GM19025 (cell line): Measurements from ENCODE around the gene CEP112.
"Not testable (repeated sequence)": the region's sequence is repeated elsewhere in the genome, so short reads cannot be mapped to it uniquely, and the experiment has no call there.

Source experiments
- ATAC-seq: cut with Tn5 transposase; IDR thresholded peaks from one replicate; pipeline ENCODE4 v1.9.1; 2021; ENCODE audit warnings: mild to moderate bottlenecking, low read depth, moderate library complexity; ENCODE audit not compliant: unreplicated experiment

The CEP112 gene

DNA sequence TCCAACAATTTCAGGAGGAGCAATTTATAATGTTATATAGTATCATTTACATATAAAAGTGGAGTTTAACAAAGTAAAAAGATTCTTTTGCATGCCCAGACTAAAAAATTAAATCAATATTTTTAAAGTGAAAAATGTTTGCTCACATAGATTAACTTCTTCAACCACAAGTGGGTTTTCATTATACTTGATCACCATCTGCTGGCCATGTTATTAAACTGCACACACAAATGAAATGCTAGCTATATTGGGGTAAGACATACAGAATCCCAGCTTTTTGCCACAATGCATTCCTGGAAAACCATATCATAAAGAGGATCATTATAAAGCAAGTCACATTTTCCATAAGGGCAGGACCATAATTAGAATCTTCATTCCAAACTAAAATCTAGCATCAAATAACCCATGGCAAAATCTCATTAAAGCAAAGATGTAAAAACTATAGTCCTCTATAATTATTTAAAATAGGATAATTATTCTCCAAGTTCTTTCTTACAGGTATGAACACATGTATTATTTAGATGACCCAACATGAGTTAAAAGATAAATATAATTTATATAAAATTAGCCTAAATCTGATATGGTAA, 26.3 kb downstream of the CEP112 start:
- no peak for ATAC-seq

DNA sequence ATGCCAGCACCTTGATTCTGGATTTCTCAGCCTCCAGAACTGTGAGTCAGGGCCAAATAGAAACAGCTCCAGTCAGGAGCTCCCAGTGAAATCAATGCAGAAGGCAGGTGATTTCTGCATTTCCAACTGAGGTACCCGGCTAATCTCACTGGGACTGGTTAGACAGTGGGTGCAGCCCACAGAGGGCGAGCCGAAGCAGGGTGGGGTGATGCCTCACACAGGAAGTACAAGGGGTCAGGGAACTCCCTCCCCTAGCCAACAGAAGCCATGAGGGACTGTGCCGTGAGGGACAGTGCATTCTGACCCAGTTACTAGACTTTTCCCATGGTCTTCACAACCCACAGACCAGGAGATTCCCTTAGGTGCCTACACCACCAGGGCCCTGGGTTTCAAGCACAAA, 36.9 kb downstream of the CEP112 start:
- not testable (repeated sequence) for ATAC-seq

DNA sequence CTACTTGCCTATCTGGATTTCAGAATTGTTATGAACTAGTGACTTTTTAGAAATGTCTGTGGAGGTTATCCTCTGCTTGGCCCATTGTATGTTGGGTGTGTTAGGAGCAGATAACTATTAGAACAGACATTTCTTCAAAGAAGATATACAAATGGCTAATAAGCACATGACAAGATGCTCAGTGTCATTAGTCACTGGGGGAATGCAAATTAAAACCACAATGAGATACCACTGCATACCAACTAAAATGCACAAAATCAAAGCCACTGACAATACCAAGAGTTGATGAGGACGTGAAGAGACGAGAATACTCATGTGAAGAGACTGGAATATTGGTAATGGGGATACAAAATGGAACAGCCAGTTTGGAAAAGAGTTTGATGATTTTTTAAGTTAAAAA, 39.2 kb downstream of the CEP112 start:
- no peak for ATAC-seq

DNA sequence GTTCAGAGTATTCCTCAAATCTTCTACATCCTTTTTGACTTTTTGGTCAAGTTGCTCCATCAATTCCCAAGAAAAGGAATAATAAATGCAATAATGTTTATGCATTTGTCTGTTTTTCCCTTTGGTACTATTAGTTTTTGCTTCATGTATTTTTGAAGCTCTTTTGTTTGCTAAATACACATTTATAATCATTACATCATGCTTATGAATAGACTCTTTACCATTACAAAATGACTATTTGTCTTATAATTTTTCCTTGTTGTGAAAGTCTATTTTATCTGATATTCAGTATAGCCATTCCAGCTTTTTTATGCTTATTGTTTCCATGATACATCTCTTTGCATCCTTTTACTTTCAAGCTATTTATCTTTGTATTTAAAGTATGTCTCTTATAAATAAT, 41.2 kb downstream of the CEP112 start:
- ATAC-seq: no peak

DNA sequence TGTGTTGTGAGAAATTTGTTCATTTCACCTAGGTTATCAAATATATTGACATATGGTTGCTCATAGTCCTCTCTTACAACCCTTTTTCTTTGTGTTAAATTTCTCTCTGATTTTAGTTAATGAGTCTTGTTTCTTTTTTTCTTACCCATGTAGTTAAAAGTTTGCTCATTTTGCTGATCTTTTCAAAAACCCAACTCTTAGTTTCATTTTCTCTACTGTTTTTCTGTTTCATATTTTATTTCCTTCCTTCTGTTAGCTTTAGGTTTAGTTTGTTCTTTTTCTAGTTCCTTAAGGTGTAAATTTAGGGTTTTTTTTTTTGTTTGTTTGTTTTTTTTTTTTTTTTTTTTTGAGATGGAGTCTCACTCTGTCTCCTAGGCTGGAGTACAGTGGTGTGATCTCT, 42.4 kb downstream of the CEP112 start:
- no peak for ATAC-seq

DNA sequence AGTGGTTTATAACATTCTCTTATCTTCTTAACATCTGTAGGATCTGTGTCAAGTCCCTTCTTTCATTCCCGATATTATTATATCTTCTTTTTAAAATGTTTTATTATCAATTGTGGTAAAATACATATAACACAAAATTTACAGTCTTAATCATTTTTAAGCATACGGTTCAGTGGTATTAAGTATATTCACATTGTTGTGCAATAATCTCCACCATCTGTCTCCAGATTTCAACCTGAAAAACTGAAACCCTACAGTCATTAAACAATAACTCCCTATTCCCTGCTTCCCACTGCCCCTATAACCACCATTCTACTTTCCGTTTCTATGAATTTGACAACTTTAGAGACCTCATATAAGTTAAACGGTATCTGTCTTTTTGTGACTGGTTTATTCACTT, 45.5 kb downstream of the CEP112 start:
- no peak for ATAC-seq

DNA sequence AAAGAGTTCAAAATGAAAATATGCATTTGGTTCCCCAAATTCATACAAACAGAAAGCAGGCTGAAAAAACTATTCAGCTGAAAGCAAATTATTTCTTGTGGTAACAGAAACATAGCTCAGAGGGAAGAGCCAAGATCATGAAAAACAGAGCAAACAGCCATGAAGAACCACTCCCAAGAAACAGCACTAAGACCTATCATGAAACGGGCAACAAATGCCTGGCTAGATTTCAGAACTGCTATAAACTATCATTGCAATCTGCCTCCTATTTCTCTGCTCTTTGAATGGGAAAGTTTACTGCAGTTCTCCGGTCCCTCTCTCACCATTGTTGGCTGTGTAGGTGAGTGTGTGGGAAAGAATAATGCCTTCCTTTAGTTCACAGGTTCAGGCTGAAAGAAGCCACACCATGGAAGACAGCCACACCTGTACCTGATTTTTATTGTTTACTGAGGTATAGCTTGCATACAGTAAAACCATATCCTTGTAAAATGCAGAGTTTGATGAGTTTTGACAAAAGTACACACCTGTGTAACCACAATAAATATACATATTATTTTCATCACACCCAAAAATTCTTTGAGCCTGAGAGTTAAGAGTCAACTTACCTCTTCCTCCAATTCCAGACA, 48.2 kb downstream of the CEP112 start:
- ATAC-seq: no peak

DNA sequence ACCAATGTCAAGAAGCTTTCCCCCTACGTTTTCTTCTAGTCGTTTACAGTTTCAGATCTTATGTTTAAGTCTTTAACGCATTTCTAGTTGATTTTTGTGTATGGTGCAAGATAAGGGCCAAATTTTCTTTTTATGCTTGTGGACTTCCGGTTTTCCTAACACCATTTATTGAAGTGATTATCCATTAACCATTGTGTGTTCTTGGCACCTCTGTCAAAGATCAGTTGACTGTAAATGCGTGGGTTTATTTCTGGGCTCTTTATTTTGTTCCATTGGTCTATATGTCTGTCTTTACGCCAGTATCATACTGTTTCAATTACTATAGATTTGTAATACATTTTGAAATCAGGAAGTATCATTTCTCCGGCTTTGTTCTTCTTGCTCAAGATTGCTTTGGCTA, 49.5 kb downstream of the CEP112 start:
- no peak for ATAC-seq

DNA sequence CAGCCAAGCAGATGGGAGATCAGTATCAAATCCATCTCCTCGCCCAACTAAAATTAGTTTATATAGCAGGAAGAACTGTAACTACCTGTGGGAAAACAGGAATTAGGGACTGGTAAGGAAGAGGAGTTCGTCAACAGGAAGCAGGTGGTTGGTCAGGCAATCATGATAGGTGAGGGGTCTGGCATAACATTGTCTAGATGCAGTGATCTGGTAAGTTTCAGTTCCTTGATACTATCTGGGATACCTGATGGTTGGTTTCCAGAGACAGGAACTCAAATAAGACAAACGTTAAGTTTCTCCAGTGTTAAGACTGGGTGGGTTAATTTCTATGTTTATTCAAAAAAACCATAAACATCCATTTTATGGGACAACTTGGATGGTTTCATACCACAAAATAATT, 53.8 kb downstream of the CEP112 start:
- no peak for ATAC-seq

DNA sequence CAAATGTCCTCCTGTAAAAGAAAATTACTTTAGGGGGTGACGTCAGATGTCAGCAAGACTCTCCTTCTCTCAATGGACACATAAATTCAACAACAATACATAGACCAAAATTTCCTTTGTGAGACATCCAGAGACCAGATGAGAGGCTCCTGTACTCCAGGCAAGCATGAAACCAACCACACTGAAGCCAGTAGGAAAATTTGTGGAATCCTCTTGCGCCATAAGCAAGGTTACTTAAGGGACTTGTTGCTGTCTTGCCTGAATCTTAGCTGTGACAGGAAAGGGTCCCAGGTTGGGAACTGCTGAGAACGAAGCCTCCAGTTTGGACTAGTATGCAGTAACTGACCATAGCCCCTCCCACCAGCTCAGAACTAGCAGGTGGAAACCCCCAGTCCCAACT, 56.0 kb downstream of the CEP112 start:
- no peak for ATAC-seq

DNA sequence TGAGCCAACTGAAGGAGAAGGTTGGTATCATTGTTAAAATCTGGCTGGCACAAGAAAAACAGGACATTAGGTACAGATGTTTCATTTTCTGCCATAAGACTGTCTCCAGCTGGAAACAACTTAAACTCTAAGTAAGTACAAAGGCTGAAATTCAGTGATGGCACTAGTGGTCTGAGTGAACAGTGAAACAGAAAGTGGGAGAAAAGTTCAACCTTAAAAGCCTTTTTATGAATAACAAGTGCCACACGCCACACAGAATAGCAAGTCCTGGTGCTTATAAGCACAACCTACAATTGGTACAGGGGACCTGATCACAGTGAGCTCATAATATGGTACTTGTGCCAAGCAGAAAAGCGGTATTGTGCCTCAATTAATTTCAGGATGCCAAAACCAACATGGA, 56.7 kb downstream of the CEP112 start:
- no peak for ATAC-seq

DNA sequence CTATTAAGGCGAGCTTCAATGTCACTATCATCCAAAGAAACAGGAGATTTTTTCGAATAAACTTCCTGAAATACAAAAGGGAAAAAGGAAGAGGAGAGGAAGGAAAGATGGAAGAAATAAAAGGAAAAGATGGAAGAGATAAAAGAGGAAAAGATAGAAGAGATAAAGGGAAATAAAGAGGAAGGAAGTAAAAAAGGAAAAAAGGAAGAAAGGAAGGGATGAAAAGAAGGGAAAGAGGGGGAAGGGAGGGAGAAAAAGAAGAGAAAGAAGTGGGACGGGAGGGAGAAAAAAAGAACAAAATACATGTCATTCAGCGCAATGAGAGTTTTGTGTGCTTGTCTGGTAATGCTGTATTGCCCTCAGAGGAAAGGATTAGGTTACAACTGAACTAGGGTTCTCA, 62.2 kb downstream of the CEP112 start:
- ATAC-seq: no peak

DNA sequence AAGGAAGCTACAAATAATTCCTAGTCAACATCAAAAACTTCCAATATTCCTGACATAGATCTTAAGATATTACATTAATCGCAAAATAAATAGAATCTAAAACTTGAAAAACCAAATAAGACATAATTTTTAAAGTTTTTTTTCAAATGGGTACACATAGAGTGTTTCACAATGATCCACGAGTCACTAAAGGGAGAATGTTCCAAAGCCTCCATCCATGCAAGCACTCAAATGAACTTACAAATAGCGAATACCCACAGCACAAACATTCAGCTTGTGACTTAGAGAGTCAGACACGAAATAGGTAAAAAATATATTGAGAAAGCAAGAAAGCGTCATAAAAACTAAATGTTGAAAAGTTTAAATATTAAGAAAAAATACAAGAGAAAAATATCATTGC, 65.7 kb downstream of the CEP112 start:
- no peak for ATAC-seq

DNA sequence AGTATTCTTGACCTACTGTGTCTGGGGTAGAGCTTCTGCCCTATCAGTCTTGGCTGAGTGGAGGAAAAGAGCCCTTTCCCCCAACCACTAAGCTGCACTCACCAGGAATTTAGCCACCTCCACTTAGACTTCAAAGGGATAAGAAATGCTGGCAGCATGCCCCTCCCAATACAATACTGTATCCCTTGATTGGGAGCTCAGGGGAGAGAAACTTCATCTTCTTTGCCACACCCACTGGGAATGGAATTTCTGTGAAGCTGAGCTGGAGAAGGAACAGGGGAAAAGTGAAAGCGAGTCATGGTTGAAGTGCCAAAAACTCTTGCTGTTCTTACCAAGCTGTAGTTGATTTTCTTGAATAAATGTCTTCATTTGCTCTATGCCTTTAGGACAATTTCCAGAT, 68.8 kb downstream of the CEP112 start:
- no peak for ATAC-seq

DNA sequence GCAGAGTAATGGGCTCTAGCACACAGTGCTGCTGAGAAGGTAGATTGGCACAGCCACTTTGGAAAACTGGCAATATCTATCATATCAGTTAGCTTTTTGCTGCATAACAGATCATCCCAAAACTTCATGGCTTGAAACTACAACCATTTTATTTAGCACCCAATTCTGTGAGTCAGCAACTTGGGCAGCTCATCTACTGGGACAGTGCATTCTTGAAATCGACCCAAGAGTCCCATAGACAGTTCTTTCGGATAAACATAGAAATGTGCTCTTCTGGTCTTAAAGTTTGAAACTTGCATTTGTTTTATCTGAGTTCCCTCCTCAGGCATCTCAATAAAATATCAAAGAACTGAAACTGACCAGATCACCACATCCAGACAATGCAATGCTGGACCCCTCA, 76.7 kb downstream of the CEP112 start:
- no peak for ATAC-seq

DNA sequence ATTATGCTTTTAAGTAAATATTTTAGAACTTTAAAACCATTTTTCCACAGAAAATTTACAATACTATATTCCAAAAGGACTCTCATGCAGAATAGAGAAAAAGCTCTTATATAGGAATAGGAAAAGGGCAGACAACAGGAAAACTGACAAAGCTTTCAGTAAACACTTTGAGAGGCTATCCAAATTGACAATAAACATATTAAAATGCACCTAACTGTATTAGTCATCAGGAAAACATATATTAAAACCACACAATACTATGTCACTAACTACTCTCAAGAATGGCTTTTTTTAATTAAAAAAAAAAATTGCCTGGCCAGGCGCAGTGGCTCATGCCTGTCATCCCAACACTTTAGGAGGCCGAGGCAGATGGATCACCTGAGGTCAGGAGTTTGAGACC, 77.3 kb downstream of the CEP112 start:
- no peak for ATAC-seq

DNA sequence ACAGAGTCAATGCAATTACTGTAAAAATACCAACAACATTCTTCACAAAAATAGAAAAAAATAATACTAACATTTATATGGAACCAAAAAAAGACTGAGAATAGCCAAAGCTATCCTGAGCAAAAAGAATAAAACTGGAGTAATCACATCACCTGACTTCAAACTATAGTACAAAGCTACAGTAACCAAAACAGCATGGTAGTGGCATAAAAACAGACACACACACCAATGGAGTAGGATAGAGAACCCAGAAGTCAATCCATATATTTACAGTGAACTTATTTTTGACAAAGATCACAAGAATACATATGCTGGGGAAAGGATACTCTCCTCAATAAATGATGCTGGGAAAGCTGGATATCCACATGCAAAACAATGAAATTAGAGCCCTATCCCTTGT, 84.2 kb downstream of the CEP112 start:
- no peak for ATAC-seq

DNA sequence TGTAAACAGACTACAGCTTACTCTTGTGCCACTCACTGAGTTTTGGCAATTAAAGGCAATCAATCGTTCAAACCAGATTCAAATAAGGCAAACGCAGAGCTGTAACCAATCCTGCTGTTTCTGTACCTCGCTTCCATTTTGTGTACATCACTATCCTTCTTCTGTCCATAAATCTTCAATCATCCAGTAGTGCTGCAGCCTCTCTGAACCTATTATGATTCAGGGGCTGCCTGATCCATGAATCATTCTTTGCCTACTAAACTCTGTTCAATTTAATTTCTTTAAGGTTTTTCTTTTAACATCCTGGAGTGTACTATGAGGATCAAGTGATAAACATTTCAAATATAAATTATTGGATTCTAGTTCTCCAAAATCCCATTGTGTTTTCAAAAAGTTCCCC, 93.9 kb downstream of the CEP112 start:
- no peak for ATAC-seq

DNA sequence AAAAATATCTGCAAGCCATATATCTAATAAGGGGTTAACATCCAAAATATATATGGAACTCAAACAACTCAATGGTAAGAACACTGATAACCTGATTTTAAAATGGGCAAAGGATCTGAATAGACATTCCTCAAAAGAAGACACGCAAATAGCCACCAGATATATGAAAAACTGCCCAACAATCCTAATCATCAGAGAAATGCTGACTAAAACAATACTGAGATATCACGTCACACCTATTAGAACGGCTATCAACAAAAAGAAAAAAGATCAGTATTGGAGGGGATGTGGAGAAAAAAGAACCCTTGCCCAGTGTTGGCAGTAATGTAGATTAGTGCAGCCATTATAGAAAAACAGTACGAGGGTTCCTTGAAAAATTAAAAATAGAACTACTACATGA, 97.2 kb downstream of the CEP112 start:
- no peak for ATAC-seq

DNA sequence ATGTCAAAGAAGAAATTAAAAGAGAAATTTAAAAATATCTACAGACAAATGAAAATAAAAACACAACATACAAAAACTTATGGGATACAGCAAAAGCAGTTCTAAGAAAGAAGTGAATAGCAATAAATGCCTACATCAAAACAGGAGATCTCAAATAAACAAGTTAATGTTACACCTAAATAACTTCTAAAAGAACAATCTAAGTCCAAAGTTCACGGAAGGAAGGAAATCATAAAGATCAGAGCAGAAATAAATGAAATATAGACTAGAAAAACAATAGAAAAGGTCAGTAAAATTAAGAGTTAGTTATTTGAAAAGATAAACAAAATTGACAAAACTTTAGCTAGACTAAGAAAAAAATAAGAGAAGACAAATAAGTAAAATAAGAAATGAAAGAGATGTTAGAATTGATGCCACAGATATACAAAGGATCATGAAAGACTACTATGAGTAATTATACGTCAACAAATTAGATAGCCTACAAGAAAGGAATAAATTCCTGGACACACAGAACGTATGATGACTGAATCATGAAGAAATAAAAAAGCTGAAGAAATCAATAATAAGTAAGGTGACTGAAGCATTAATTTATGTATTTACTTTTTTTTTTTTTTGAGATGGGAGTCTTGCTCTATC, 100.4 kb downstream of the CEP112 start:
- no peak for ATAC-seq

DNA sequence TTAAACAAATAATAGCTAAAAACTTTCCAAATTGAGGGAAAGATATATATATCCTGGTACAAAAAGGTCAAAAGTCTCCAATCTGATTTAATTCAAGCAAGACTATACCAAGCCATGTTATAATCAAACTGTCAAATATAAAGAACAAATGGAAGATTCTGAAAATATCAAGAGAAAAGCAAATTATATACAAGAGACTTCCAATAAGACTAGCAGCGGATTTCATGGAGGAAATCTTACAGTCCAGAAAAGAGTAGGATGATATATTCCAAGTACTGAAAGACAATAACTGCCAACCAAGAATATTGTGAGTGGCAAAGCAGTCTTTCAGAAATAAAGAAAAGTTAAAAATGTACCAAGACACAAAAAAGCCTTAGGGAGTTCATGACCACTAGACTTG, 102.2 kb downstream of the CEP112 start:
- ATAC-seq: no peak

DNA sequence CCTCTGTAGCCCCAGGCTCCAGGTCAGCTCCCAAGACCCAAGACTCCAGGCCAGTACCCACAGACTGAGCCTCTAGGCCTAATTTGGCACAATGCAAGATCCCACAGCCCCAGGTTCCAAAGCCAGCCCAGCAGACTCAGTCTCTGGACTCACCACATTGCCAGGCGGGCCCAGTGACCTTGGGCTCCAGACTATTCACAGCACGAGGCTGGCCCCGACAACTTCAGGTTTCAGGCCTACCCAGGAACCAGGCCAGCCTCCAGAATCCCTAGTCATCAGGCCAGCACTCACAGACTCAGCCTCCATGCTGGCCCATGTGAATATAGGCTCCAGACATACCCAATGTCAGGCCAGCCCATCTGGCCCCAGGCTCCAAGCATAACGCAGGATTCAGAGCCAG, 103.8 kb downstream of the CEP112 start:
- no peak for ATAC-seq
